ENCODE data around the gene AHRR. TPM values are rescaled to one million over a fixed set of nuclear protein-coding genes. Genes with fewer than 3 reads are reported as not detected.
A peak's percentile ranks its signal among the peaks of the same experiment; 100 is the strongest.
"Not testable (repeated sequence)": the region's sequence is repeated elsewhere in the genome, so short reads cannot be mapped to it uniquely, and the experiment has no call there.

AHRR gene
- total RNA-seq, 1 donor from 2014 or later: 2.0 TPM

DNA sequence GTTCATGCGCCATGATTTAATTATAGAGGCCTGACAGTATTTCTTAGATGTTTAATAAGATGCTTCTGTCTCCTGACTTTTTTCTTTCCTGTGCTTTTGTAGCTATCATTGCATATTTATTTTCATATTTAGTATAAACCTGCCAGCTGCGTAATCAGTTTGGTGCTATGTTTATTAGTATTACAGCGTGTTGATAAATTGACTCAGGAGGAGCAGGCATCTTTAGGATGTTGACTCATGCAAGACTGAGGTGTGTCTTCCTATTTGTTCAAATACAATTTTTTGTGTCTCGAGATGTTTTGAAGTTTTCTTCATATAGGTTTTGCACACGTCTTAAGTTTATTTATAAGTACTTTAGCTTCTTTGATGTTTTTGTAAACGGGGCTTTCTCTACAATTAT is 85.5 kb downstream of the AHRR start:
- H3K36me3 Mint-ChIP-seq (ENCODE audit: unreplicated experiment): peaks cover 6% of the 10 kb centered on the region
- DNase-seq: no peak
- H3K4me3 Mint-ChIP-seq (ENCODE audit: unreplicated experiment): no peak overlapping the region
- no peak overlapping the region for H3K27ac Mint-ChIP-seq (ENCODE audit: unreplicated experiment)
- no peaks in the 10 kb centered on the region for H3K4me1 Mint-ChIP-seq (ENCODE audit: low read depth, unreplicated experiment)
- TF ChIP-seq, protein P1, sequence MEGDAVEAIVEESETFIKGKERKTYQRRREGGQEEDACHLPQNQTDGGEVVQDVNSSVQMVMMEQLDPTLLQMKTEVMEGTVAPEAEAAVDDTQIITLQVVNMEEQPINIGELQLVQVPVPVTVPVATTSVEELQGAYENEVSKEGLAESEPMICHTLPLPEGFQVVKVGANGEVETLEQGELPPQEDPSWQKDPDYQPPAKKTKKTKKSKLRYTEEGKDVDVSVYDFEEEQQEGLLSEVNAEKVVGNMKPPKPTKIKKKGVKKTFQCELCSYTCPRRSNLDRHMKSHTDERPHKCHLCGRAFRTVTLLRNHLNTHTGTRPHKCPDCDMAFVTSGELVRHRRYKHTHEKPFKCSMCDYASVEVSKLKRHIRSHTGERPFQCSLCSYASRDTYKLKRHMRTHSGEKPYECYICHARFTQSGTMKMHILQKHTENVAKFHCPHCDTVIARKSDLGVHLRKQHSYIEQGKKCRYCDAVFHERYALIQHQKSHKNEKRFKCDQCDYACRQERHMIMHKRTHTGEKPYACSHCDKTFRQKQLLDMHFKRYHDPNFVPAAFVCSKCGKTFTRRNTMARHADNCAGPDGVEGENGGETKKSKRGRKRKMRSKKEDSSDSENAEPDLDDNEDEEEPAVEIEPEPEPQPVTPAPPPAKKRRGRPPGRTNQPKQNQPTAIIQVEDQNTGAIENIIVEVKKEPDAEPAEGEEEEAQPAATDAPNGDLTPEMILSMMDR (IDR thresholded peaks at IDR 0.05; ENCODE audit: partially characterized antibody, unreplicated experiment): no peak
- H3K9me3 Mint-ChIP-seq (ENCODE audit: unreplicated experiment): peaks cover 4% of the 10 kb centered on the region
- H3K27me3 Mint-ChIP-seq (ENCODE audit: unreplicated experiment): peaks cover 4% of the 10 kb centered on the region

DNA sequence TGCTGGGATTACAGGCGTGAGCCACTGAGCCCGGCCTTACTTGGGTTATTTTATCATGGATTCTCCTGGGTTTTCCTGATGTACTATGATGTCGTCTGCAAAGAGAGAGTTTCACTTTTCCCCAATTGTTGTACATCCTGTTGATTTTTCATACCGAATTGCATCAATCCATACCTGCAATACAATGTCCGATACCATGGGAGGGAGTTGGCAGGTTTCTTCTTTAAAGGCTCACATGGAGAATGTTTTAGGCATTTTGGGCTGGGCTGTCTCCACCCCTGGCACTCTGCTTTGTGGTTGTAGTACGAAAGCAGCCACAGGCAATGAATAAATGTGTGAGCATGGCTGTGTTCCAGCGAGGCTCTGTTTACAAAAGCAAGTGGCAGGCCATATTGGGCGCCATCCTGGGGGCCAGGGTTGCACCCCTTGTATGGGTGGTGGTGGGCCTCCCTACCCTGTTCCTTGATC is 86.3 kb downstream of the AHRR start:
- H3K4me3 Mint-ChIP-seq (ENCODE audit: unreplicated experiment): no peak overlapping the region
- TF ChIP-seq, protein P1 (IDR thresholded peaks at IDR 0.05; ENCODE audit: partially characterized antibody, unreplicated experiment): no peak
- H3K27ac Mint-ChIP-seq (ENCODE audit: unreplicated experiment): no peak overlapping the region
- peaks cover 5% of the 10 kb centered on the region for H3K36me3 Mint-ChIP-seq (ENCODE audit: unreplicated experiment)
- H3K27me3 Mint-ChIP-seq (ENCODE audit: unreplicated experiment): peaks cover 4% of the 10 kb centered on the region
- H3K4me1 Mint-ChIP-seq (ENCODE audit: low read depth, unreplicated experiment): no peaks in the 10 kb centered on the region
- no peak for DNase-seq
- H3K9me3 Mint-ChIP-seq (ENCODE audit: unreplicated experiment): peaks cover 4% of the 10 kb centered on the region

DNA sequence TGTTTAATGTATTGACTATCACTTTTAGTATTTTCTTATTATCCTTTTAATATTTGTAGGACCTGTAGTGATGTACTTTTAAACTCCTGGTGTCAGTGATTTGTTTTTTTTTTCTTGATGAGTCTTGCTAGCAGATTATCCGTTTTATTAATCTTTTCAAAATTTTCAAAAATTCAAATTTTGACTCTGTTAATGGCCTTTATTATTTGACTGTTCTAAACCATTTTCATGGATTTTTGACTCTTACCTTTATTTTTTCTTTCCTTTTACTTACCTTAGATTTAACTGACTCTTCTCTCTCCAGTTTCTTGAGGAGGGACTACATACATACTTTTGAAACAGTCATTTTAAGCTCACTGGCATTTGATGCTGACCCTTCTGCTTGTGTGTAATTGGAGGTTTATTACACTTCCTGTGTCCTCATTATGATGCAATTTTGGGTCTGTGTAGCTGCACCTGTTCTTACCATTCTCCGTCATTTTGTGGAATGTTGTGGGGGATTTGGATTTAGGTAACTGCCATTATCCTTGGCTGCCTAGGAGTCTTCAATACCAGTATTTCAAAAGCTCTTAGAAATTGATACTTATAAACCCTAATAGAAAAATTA is 89.5 kb downstream of the AHRR start:
- no peak overlapping the region for H3K4me3 Mint-ChIP-seq (ENCODE audit: unreplicated experiment)
- no peaks in the 10 kb centered on the region for H3K36me3 Mint-ChIP-seq (ENCODE audit: unreplicated experiment)
- TF ChIP-seq, protein P1 (IDR thresholded peaks at IDR 0.05; ENCODE audit: partially characterized antibody, unreplicated experiment): no peak
- no peak for DNase-seq
- H3K27ac Mint-ChIP-seq (ENCODE audit: unreplicated experiment): no peak overlapping the region
- H3K9me3 Mint-ChIP-seq (ENCODE audit: unreplicated experiment): peaks cover 8% of the 10 kb centered on the region
- H3K4me1 Mint-ChIP-seq (ENCODE audit: low read depth, unreplicated experiment): peaks cover 4% of the 10 kb centered on the region
- no peaks in the 10 kb centered on the region for H3K27me3 Mint-ChIP-seq (ENCODE audit: unreplicated experiment)

DNA sequence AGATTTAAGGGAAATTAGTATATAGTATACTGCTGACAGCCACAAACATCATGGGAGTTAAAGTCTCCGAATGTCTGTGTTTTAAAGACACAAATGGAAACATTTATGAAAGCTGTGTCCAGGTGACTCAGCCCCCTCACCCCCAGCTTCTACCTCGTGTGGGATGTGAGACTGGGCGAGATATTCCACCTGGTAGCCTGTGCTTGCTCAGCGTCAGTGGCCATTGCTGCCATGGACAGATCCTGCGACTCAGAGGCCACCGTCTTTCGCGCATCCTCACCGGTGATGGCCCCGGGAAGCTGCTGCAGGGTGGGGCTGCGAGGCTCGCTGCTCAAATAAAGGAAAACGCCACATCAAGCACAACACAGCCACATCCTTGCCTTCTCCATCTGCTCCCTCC is 90.2 kb downstream of the AHRR start:
- Mint-ChIP-seq H3K4me1 (ENCODE audit: low read depth, unreplicated experiment) (peaks cover 4% of the 10 kb centered on the region), H3K9me3 (ENCODE audit: unreplicated experiment) (peaks cover 8% of the 10 kb centered on the region), H3K27ac (ENCODE audit: unreplicated experiment) (no peak overlapping the region), H3K4me3 (ENCODE audit: unreplicated experiment) (no peak overlapping the region), H3K36me3 (ENCODE audit: unreplicated experiment) (no peaks in the 10 kb centered on the region), H3K27me3 (ENCODE audit: unreplicated experiment) (no peaks in the 10 kb centered on the region)
- DNase-seq: peak; percentile 24
- TF ChIP-seq, protein P1 (IDR thresholded peaks at IDR 0.05; ENCODE audit: partially characterized antibody, unreplicated experiment): no peak

DNA sequence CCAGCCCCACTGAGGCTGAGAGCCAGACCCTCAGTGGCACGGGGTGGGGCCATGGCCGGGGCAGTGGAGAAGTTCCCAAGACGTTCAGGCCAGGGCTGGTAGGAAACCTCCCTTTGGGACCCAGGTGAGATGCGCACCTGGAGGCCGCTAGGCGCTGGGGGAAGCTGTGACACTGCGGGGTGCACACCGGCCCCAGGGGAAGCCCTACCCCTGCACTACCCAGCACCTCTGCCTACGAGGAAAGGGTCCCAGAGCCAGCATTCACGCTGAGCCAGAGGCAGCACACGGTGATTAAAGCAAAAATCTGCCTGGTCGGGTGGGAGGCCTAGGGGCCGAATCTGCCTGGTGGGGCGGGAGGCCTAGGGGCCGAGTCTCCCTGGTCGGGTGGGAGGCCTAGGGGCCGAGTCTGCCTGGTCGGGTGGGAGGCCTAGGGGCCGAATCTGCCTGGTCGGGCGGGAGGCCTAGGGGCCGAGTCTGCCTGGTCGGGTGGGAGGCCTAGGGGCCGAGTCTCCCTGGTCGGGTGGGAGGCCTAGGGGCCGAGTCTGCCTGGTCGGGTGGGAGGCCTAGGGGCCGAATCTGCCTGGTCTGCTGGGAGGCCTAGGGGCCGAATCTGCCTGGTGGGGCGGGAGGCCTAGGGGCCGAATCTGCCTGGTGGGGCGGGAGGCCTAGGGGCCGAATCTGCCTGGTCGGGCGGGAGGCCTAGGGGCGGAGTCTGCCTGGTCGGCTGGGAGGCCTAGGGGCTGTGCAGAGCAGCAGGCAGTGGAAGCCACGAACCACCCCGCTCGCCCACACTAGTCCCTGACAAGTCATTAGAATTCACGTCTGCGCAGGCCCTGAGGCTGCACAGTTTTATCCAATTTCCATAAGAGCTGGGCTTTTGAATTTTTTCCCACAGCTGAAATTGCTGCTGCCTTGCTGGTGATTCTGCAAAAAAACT is 93.7 kb downstream of the AHRR start:
- not testable (repeated sequence) for H3K36me3 Mint-ChIP-seq (ENCODE audit: unreplicated experiment); H3K4me3 Mint-ChIP-seq (ENCODE audit: unreplicated experiment); H3K4me1 Mint-ChIP-seq (ENCODE audit: low read depth, unreplicated experiment); H3K27me3 Mint-ChIP-seq (ENCODE audit: unreplicated experiment)
- H3K27ac Mint-ChIP-seq (ENCODE audit: unreplicated experiment): peak overlapping the region; percentile 66
- peaks cover 14% of the 10 kb centered on the region for H3K9me3 Mint-ChIP-seq (ENCODE audit: unreplicated experiment)
- DNase-seq: peak; percentile 90

All from glutamatergic neuron (in vitro differentiated cells).